KOPT-K1 (cell line): Measurements from ENCODE around the gene GOLGA8A.
"Not testable (repeated sequence)": the region's sequence is repeated elsewhere in the genome, so short reads cannot be mapped to it uniquely, and the experiment has no call there.

ENCODE experiments used
- H3K27ac ChIP-seq: fragments of 200-600 bp; sonication (generic); 2 replicates; pipeline ENCODE4 v1.5.1; 2016; ENCODE audit warnings: antibody characterized with exemption, mild to moderate bottlenecking, low read depth, low read length; ENCODE audit not compliant: poor library complexity, severe bottlenecking
- H3K36me3 ChIP-seq: fragments of 200-600 bp; sonication (generic); 2 replicates; pipeline ENCODE4 v1.5.1; 2017; ENCODE audit warnings: antibody characterized with exemption, mild to moderate bottlenecking, low read length, moderate library complexity; ENCODE audit not compliant: insufficient read depth
- H3K9me3 ChIP-seq: fragments of 200-600 bp; sonication (generic); 2 replicates; pipeline ENCODE4 v1.5.1; 2017; ENCODE audit warnings: antibody characterized with exemption, low read length, mild to moderate bottlenecking; ENCODE audit not compliant: insufficient read depth, poor library complexity, severe bottlenecking

The GOLGA8A gene

DNA sequence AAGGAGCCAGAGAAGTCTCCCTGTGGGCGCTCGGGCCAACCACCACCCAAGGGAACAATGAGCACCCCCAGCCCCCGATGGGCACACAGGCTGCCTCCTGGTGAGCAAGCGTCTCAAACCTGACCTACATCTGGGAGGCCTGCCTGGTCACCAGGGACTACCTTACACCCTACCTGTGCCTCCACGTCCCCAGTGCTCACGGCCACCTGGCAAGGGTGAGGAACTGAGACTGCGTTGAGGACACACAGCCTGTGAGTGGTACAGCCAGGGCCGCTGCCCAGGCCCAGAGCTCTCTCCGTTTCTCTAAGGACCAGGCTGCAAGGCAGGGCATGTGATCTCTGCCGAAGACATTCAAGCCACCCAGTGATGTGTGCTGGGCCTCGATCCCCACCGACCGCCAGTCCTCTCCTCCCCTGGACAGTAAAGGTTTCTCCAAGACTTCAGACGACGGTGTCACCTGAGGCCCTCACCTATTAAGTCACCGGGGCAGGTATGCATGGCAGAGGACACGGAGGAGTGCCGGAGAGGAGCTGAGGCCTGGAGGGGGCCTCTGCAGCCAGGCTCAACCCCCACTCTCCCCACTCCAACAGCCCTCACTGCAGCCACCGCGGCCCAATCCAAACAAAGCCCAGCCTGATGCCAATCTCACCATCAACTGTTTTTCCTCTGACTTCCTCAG lies 2.8 kb downstream of the GOLGA8A start:
- Histone ChIP-seq H3K36me3 (no peaks in the 10 kb centered on the region), H3K27ac (no peak overlapping the region), H3K9me3 (no peaks in the 10 kb centered on the region)

DNA sequence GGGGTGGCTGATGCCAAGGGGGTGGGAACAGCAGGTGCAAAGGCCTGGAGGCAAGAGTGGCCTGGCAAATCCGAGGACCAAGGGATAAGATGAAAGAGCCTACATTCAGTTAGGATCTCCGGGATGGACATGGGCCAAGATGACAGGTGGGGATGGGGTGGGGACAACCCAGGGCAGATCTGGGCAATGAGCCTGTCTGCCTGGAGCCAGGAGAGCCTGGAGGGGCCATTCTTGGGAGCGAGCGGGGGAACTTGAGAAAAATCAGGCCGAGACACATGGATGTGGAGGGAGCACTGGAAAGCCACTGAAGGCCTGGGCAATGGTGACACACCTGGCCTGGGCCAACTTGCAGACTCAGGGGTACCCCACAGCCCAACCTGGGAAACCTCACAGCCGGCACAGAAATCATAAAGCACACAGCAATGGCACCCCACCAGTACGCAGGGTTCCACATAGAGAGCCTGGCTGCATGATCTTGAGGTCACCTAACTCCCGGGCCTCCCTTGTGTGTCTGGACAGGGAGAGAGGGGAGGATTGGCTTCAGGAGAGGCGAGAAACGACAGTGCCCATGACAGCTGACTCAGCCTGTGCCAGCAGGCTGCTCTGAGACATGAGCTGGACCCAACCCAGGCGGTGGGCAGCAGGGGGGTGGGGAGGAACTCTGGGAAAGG lies 3.5 kb downstream of the GOLGA8A start:
- not testable (repeated sequence) for H3K9me3 ChIP-seq, H3K27ac ChIP-seq, H3K36me3 ChIP-seq

DNA sequence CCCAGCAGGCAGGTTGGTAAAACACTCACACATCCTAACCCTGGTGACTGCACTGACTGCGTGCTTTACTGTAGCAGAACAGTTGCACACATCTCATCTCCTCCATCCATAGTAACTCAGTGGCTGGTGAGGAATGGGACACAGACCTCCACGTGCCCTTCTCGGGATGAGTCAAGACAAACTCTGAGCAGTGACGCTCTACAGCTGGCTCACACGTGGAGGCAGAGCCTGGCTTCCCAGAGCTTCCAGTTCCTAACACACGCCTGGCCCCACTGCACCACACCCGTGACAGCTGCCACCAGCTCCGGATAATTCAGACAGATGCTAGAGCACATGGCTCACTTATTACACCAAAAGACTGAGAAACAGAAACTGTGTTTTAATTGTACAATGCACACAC lies 7.0 kb downstream of the GOLGA8A start:
- H3K27ac ChIP-seq, H3K36me3 ChIP-seq, H3K9me3 ChIP-seq: not testable (repeated sequence)

DNA sequence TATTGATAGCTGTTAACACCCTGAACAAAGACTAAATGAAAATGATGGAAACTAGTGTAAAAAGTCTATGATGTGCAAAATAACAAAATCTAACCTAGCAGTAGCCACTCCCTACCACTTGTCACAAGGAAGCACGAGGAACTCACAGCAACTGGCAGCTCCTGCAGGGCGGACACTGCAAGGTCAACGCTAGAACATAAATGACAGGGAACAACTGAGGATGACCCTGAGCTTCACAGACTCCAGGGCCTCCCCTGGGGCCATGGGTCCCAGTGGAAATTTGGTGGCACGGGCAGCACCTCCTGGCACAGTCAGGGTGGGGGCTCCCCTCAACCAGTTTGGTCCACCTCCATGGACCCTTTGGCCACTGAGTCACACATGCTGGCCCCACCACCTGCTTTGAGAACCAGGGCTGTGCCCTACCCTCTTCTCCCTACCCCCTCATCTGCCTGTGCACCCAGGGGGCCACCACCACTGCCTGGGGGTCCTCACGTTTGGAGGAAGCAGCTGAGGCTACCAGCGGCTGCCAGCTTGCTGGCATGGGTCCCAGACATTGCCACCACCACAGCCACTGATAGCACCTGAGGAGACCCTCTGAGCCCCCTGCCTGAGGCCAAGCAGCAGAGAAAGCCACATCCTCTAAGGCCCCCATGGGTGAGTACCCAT lies 14.1 kb downstream of the GOLGA8A start:
- H3K27ac ChIP-seq, H3K36me3 ChIP-seq, H3K9me3 ChIP-seq: not testable (repeated sequence)

DNA sequence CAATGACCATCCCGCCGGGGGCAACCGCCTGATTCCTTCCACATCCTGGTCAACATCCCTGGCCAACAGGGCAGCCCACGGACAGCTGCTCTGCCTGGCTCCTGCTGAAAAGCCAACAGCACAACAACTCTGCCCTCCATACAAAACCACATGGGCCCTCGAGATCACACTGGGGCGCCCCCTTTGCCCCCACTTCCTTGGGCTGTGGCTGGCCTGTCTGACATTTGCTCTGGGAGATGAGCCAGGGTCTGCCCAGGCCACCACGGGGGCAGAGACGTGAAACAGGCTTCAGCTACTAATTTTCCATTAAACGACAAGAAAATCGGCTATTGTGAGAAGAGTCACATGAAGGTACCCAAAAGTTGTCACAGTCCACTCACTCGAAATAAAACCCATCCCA lies 16.7 kb downstream of the GOLGA8A start:
- not testable (repeated sequence) for H3K9me3 ChIP-seq, H3K27ac ChIP-seq

DNA sequence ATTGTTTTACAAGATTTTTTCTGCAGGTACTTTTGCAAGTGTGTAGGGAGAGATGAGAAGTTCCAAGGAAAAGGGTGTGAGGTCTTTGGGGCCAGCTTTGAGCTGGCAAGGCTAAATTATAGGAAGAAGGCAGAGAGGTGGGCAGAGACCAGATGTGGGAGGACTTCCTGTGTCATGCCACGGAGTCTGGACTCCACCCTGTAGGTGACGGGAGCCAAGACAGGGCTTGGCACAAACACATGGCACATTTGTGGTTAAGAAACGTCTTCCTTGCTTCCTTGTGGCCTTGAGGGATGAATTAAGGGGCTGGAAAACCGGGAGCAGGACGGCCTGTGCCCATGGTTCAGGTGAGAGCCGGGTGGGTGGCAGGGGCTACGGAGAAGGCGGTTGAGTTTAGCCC lies 19.2 kb downstream of the GOLGA8A start:
- not testable (repeated sequence) for H3K27ac ChIP-seq, H3K9me3 ChIP-seq, H3K36me3 ChIP-seq

More for the DNA sequence above, 16.7 kb downstream of the GOLGA8A start:
- not testable (repeated sequence) for H3K36me3 ChIP-seq

DNA sequence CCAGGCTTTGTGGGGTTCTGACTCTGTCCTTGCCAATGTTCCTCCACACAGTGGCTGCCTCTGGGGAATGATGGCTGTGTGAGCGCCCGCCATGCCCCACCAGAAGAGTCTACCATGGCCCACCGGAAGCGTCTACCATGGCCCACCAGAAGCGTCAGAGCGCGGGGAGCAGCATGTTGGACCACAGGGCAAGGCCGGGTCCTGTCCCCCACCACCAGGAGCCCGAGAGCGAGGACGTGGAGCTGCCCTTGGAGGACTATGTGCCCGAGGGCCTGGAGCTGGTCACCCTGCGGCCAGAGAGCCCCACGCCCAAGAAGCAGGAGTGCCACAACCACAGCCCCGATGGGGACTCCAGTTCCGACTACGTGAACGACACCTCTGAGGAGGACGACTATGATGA lies 28.1 kb downstream of the GOLGA8A start:
- H3K36me3 ChIP-seq, H3K27ac ChIP-seq, H3K9me3 ChIP-seq: not testable (repeated sequence)

DNA sequence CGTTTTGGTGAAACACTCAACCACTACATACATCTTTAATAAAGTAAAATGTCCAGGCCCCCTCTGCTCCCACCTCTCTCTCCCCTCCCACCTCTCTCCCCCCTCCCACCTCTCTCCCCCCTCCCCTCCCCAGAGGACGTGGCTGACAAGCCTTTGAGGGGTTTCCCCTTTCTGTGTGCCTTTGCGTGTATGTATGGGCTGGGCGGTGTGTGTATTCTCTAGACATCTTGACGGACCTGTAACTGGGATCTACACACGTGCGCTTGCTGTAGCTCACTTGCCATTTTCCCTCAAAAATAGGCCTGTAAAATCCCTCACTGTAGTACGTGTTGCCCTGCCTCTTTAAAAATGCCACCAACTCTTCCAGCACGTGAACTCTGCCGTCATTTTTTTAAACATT lies 28.6 kb downstream of the GOLGA8A start:
- not testable (repeated sequence) for H3K9me3 ChIP-seq, H3K27ac ChIP-seq, H3K36me3 ChIP-seq

DNA sequence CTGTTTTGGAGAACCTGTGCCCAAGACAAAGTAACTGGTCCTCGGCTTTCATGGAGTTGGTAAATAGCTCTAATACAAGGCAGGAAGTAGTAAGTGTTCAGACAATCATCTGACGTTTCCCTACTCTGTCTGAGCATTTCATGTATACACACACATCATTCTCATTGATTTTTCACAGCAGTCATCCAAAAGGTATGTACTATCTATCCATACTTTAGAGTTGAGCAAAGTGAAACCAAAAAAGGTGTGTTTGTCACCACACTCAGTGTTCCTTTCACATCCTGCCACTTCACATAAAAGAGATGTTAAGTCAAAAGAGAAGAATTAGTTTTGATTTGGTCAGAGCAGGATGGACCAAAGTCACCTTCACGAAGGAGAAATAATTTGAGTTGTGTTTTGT lies 33.7 kb downstream of the GOLGA8A start:
- H3K27ac ChIP-seq, H3K9me3 ChIP-seq, H3K36me3 ChIP-seq: not testable (repeated sequence)

DNA sequence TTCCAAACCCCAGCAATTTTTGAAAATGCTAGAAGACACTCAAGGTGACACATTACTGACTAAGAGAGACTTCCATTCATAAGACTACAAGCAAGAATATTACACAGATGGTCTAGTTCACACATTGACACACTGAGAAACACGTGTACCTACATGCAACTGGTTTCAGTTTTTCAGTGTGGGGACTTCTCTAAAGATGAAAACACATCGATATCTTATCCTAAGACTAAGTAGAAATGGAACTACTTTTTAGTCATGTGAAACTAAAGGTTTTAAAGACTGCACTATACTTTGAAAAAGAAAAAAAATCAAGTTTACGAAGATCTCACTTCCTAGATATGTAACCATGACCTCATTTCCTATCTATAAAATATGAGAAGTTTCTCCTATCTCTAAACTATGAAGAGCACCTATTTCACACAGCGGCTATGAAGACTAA lies 34.4 kb downstream of the GOLGA8A start:
- not testable (repeated sequence) for H3K9me3 ChIP-seq, H3K36me3 ChIP-seq, H3K27ac ChIP-seq

DNA sequence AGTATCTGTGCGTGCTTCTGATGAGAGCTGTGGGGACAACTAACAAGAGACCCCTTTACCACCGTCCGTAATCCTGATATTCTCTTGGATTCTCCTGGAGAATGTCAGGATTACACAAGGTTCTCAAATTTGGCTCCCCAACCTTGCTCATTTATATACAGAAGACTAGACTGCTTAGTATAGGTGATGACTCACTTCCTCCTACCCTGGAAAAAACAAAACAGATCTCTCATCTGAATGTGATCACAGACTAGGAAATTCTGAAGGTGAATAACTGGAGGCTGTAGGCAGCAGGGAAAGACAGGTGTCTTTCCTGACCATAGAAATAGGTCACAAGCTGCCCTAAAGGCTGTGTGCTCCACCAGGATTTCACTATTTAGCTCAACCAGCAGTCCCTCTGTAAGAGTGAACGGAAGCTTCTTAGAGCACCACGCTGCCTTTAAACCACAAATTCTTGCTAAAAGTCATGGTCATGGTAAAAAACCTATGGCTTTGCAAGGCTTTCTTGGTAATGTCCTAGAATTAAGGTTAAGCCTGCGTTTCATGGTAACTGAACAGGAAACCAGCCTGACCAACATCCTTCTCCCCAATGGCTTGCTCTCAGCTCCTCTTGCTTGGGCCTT lies 39.9 kb downstream of the GOLGA8A start:
- H3K27ac ChIP-seq, H3K36me3 ChIP-seq: not testable (repeated sequence)

DNA sequence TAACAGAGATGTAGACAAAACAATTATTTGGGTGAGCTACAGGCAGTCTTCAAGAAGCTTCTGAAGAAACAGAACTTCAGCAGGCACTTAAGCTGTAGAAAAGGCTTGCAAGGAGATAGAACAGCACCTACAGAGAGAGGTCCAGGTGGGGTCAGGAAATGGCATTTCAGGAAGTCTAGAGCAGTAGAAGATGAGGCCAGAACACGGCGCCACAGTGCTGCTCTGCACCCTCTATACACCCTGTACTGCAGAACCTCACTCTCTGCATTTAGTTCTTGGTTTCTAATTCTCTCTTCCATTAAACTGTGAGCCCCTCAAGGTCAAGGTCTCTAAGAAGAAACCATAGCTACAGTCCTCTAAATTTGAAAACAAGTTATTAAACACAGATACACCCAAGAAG lies 44.6 kb downstream of the GOLGA8A start:
- not testable (repeated sequence) for H3K27ac ChIP-seq, H3K36me3 ChIP-seq, H3K9me3 ChIP-seq

More for the DNA sequence above, 39.9 kb downstream of the GOLGA8A start:
- not testable (repeated sequence) for H3K9me3 ChIP-seq

DNA sequence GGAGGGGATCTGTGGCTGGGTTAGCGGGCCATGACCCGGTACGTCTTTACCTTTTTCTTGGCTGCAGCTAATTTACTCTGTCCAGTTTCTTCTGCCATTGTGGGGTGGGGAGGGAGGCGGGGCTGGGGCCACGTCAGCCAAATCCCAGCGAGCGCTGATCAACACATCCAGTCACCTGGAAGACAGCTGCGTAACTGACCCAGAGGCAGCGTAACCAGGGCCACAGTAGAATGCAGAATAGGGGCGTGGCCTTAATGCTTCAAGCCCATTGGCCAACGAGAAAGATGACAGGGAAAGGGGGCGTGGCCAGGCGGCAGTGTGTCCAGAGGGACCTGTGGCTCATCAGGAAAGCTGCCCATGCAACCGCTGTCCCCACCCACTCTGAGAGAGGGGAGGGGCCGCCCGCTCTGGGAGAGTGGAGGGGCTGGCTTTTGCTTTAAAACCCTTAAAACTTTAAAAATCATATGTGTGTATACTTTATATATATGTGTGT lies 48.0 kb downstream of the GOLGA8A start:
- not testable (repeated sequence) for H3K36me3 ChIP-seq, H3K27ac ChIP-seq, H3K9me3 ChIP-seq
